GM21390 (cell line): Measurements from ENCODE around the gene C22orf23.

Experiments used
- ATAC-seq: cut with Tn5 transposase; IDR thresholded peaks from one replicate; pipeline ENCODE4 v1.9.1; 2021; ENCODE audit not compliant: unreplicated experiment

The C22orf23 gene

GRCh38 chr22:37953437-37954179 is at the start of gene C22orf23, which contains the start of gene POLR2F:
Gene C22orf23 (minus strand): TSS chr22:37953601. CDS start chr22:37953149, 452 bp downstream.
Gene POLR2F (plus strand): TSS chr22:37953699. CDS start chr22:37953788, 89 bp downstream.
- ATAC-seq = peak; percentile 83

GRCh38 chr22:37999640-38000272 is 46.4 kb upstream of the C22orf23 start:
- no peak for ATAC-seq

DNA sequence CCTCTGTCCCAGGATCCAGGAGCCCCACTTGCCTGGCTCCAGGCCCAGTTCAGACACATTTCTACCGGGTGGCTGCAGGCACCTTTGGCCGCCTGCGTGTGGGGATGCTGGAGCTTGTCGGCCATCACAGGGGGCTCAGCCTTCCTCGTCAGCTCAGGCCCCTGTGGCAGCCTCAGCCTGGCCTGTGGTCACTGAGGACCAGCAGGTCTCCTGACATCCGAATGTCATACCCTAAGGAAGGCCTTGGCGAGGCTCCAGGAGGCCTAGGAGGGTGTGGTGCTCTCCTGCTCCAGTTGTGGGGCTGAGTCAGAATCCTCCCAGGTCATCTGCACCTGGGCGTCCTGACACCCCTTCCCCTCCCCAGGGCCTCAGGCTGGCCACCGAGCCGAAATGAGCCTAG is 45.8 kb upstream of the C22orf23 start:
- no peak for ATAC-seq

DNA sequence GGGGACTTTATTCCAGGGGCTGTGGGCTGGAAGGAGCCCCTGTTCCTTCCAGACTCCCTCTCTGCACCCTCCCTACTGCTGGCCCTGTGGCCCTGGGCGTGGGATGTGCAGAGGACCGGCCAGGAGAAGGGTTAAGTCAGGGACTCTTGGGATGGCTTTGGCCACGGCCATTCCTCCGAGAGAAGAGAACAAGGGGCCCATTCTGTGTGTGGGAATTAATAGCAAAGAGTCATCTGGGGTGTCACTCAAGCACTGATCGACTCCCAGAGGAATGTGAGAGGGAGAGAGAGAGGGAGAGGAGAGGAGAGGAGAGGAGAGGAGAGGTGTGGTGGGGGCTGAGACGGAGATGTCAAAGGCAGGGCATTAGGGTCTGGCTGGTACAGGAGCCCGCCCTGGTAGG is 45.1 kb upstream of the C22orf23 start:
- ATAC-seq = no peak

DNA sequence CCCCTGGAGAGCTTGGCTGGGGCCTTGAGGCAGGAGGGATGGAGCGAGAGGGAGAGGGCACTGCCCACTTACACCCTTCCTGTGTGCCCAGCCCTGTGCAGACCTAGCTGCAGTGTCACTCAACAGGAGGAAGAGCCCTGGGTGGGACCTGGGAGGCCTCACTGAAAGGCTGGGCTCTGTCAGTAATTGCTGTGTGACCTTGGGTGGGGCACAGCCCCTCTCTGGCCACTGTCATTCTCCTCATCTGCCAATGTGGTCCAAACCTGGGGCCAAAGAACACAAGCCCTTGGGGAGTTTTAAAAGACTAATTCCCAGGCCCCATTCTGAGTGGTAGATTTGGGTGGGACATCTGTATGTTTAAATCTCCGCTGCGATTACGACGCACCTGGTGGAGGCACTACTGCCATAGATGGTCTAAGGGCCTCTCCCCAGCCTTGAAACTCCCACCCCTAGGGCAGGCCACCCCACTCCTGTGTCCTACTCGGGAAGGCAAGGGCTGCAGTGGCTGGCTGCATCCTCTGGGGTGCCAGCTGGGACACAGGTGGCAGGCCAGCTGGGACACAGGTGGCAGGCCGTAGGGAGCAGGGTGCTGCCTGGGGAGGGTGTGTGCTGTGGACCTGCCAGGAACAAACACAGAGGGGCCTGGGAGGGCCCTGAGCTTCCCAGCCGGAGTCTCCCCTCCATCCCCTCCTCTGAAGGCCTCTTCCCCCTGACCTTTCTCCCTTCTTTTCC is 43.3 kb upstream of the C22orf23 start:
- ATAC-seq = no peak

- ATAC-seq = no peak
Observed at GRCh38 chr22:37996079-37996478, 42.7 kb upstream of the C22orf23 start.

GRCh38 chr22:37995460-37995859 is 42.1 kb upstream of the C22orf23 start:
- no peak for ATAC-seq

GRCh38 chr22:37994982-37995381 is 41.6 kb upstream of the C22orf23 start:
- no peak for ATAC-seq

- no peak for ATAC-seq
Observed at GRCh38 chr22:37994049-37994448, 40.6 kb upstream of the C22orf23 start.

DNA sequence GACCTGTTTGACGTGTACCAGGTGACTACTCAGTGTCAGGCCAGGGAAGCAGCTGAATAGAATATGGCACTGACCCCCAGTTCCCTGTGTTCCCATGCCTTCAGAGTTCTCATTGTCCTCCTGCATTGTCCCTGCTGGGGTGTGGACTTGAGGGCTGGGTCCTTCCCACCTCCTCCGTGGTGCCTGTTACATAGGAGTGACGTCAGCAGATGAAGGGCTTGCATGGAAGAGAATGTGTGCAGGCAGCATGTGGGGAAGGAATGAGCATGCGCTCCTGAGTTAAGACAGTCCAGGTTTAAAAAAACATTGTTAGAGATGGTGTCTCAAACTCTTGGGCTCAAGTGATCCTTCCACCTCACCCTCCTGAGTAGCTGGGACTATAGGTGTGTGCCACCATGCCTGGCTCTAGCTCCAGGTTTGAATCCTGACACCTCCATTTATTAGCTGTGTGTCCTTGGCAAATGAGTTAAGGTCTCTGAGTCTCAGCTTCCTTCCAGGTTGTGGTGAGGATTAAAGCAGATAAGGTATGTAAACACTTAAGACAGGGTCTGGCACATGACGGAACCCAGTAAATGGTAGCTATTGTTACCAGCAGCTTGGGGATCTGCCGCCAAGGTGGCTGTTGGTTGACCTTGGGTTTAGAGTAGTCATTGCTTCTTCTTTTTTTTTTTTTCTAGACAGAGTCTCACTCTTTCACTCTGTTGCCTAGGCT is 38.5 kb upstream of the C22orf23 start:
- no peak for ATAC-seq

DNA sequence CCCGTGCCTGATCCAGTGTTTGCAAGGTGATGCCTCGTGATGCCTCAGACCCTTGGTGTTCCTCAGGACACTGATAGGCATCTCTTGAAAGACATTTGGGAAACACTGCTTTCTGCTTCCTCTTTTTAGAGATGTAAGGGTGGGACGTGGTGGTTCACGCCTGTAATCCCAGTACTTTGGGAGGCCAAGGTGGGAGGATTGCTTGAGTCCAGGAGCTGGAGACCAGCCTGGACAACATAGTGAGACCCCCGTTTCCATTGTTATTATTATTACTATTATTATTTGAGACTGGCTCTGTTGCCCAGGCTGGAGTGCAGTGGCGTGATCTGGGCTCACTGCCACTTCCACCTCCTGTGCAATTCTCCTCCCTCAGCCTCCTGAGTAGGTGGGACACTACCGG is 37.5 kb upstream of the C22orf23 start:
- ATAC-seq = no peak

DNA sequence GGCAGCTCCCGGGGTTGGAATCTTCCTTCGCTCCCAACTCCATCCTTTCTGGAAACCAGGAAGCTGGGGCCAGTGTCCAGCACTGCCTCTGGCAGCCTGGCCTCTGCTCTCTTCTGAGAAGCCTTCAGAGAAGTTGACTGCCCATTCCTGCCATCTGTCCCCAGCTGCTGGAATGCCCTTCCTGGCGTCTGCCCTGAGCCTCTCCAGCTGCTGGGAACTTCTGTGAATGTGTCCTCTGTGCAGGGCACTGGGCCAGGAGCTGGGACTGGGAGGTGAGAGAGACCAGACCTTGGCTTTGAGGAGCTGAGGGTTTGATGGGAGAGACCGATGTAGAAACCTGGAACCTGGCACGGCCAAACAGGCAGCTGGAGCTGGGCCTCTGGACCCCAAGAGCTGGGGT is 36.9 kb upstream of the C22orf23 start:
- ATAC-seq = no peak

DNA sequence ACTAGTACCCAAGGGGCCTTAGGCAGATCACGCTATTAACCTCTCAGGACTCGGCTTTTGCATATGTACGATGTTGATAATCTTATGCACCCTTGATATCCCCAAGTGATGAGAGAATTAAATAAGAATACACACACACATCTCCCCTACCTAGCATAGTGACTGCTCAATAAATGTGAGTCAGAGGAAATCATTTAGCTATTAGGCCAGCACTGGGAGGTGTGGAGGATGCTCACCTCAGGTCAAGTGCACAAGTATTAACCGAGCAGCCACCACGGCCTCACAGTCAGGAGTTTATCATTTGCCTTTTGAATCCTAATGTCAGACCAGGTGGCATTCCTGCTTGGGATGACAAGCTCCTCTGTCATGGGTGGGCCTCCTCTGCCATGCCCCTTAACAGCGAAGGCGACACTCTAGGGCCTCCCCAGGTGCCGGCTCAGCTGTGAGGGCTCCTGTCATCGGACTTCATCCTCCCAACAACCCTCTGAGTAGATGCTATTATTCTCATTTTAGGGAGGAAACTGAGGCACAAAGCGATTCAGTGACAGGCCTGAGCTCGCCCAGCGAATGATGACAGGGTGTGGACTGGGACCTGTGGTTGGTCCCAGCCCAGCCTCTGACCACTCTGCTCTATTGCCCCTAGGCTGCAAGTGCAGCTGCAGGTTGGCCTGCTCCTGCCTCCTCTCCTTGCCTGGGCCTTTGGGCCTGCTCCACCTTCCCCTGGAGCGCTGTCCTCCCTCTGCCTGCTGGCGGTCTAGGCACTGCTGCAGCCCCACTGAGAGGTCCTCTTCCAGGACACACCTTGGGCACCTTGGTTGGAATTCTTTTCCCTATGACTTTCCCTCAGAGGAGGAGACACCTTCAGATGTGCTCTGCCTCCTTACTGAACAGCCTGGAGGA is 36.0 kb upstream of the C22orf23 start:
- ATAC-seq = no peak

DNA sequence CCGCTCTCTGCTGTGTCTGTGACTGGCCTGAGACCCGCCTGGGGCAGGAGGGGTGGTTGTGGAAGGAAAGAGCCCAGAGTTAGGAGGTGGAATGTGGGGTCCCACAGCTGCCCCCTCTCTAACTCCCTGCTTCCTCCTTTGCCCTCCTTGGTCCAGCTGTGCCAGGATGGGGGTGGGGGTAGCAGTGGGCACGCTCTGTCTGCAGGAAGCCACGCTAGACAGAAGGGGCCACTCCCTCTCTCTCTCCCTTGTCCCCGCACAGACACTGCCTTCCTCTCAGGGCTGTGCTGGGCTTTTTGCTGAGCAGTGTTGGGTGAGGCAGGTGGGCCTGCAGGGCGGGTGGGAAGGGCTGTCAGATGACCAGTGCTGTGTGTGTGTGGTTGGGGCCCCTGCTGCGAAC is 33.0 kb upstream of the C22orf23 start:
- no peak for ATAC-seq

DNA sequence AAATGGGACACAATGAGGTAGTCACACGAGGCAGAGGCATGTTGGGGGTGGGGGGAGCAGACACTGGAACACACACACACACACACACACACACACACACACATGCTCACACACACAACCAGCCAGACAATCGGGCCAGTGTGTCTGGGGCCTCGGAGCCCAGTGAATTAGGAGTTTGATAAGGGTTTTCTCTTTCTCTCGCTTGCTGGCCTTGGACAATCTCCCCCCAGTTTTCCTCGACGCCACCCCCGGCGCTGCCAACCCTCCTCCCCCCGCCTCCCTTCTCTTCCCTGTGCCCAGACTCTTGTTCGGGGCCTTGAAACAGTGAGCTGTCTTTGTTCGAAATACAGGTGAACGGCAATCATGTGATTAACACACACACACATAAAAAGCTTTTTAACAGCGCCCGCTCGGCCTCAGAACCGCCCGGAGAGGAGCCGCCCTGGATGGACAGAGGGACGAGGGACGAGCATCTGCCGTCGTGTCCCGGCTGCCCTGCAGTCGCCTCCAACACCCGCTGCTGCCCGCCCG is 32.4 kb upstream of the C22orf23 start:
- ATAC-seq = no peak

DNA sequence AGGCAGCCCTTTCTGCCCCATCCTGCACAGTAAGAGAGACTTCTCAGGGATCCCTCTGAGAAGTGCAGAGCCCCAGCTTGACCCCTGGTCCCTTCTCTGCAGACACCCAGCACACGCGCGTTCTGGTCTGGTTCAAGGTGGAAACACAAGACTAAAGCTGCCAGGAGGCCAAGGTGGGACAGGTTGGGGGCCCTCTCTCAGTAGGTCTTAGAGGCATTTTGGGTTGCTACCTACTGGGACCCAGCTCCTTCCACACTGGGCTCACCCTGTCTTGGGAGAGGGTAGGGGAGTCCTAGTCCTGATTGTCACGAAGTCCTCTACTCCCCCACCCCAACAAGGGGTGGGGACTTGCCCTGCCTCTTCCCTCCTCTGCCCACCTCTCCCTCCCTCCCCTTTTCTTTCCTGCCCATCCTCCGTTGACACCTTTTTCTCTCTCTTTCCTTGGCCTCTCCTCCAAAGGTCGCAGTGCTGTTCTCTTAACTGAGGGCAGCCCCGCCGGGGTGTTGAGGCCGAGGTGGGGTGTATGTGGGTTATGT is 31.7 kb upstream of the C22orf23 start:
- ATAC-seq = no peak

GRCh38 chr22:37983860-37984791 is 30.7 kb upstream of the C22orf23 start, which contains the start of gene SOX10:
Gene SOX10 (minus strand): TSS chr22:37984555. CDS start chr22:37983784, 771 bp downstream.
- ATAC-seq = no peak
